ENCODE data around the gene HELZ.

Gene HELZ

GRCh38 chr17:67069603-67070136 is 175.3 kb downstream of the HELZ start:
- no peak for DNase-seq

GRCh38 chr17:67068999-67069398 is 176.0 kb downstream of the HELZ start:
- no peak for DNase-seq

- no peak for DNase-seq
Measured at GRCh38 chr17:67067571-67068482, 177.2 kb downstream of the HELZ start.

GRCh38 chr17:67066717-67067116 is 178.3 kb downstream of the HELZ start:
- DNase-seq = no peak

GRCh38 chr17:67063141-67063540 is 181.9 kb downstream of the HELZ start:
- DNase-seq = no peak

- DNase-seq = no peak
Measured at GRCh38 chr17:67059372-67059771, 185.6 kb downstream of the HELZ start.

- DNase-seq = no peak
Measured at GRCh38 chr17:67058036-67058435, 187.0 kb downstream of the HELZ start.

- no peak for DNase-seq
Measured at GRCh38 chr17:67056746-67057490, 188.1 kb downstream of the HELZ start.

GRCh38 chr17:67055811-67056745 is 188.9 kb downstream of the HELZ start:
- no peak for DNase-seq

GRCh38 chr17:67055041-67055443 is 190.0 kb downstream of the HELZ start:
- DNase-seq = no peak

GRCh38 chr17:67054608-67055007 is 190.4 kb downstream of the HELZ start:
- DNase-seq = no peak

GRCh38 chr17:67054011-67054591 is 190.9 kb downstream of the HELZ start:
- no peak for DNase-seq

- DNase-seq = no peak
Measured at GRCh38 chr17:67053438-67054000, 191.5 kb downstream of the HELZ start.

- DNase-seq = no peak
Measured at GRCh38 chr17:67052720-67053437, 192.1 kb downstream of the HELZ start.

GRCh38 chr17:67051837-67052236 is 193.2 kb downstream of the HELZ start:
- DNase-seq = no peak

- DNase-seq = no peak
Measured at GRCh38 chr17:67051155-67051538, 193.8 kb downstream of the HELZ start.

GRCh38 chr17:67050471-67051154 is 194.4 kb downstream of the HELZ start:
- no peak for DNase-seq

GRCh38 chr17:67050066-67050465 is 194.9 kb downstream of the HELZ start:
- no peak for DNase-seq

- DNase-seq = no peak
Measured at GRCh38 chr17:67049025-67049739, 195.8 kb downstream of the HELZ start.

GRCh38 chr17:67047382-67047781 is 197.6 kb downstream of the HELZ start:
- no peak for DNase-seq

Measured in suppressor macrophage (primary cell).